GM06990 (cell line): ENCODE results near the gene GALM.
"Not testable (repeated sequence)": the region's sequence is repeated elsewhere in the genome, so short reads cannot be mapped to it uniquely, and the experiment has no call there.

Experiments
- DNase-seq: peaks from one replicate; pipeline ENCODE4 v3.0.0-alpha.2; 2011; ENCODE audit not compliant: insufficient read length; ENCODE audit errors: extremely low read depth
- H3K27me3 ChIP-seq: replicated peaks from 2 replicates; pipeline ENCODE4 v1.6.0; 2011; ENCODE audit warnings: low read length; ENCODE audit not compliant: control insufficient read depth, insufficient read depth
- H3K36me3 ChIP-seq: 2 replicates; pipeline ENCODE4 v1.5.1; 2011; ENCODE audit warnings: low read length; ENCODE audit not compliant: control insufficient read depth, insufficient read depth
- H3K4me3 ChIP-seq: replicated peaks from 2 replicates; pipeline ENCODE4 v1.5.1; 2011; ENCODE audit warnings: low read depth, mild to moderate bottlenecking, control low read depth, low read length
- CTCF ChIP-seq: IDR thresholded peaks from 2 replicates; pipeline ENCODE4 v1.5.1; 2011; ENCODE audit warnings: low read length, control low read depth, mild to moderate bottlenecking, inconsistent platforms; ENCODE audit not compliant: insufficient read depth, poor library complexity, severe bottlenecking

The GALM gene

DNA sequence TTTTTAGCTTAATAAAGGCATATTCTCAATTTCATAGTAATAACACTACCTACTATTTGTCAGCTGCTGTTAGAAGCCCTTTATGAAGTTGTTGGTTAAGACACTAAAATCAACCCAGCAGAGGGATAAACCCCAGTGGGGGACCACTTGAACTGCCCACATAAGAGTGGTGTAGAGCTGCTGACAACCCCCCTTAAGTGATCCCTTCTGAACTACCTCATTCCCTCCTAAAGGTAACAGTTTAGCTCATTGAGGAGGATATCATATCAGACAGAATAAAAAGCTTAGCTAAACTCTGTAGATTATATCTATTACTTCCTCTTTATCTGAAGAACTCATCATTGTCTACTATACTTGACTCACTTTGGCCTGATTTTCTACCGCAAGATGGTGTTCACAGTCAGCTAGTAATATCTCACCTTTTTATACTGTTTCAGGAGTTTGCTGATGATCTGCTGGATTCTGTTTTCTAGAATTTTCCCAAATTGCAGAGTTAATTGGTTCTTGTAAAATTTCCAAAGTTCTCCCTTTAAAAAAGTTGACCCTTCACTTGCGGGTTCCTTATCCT, 16.2 kb downstream of the GALM start:
- no peak for TF ChIP-seq CTCF
- no peak for DNase-seq
- no peaks in the 10 kb centered on the region for H3K36me3 ChIP-seq
- no peaks in the 10 kb centered on the region for H3K27me3 ChIP-seq
- H3K4me3 ChIP-seq: no peak overlapping the region

GRCh38 chr2:38682620-38683019, 16.7 kb downstream of the GALM start:
- DNase-seq, H3K4me3 ChIP-seq, H3K27me3 ChIP-seq, H3K36me3 ChIP-seq: not testable (repeated sequence)

- no peaks in the 10 kb centered on the region for H3K27me3 ChIP-seq
- DNase-seq: no peak
- no peak overlapping the region for H3K4me3 ChIP-seq
- TF ChIP-seq CTCF: no peak
- no peaks in the 10 kb centered on the region for H3K36me3 ChIP-seq
These were observed 17.9 kb downstream of the GALM start for GRCh38 chr2:38683766-38684165.

GRCh38 chr2:38685116-38685735, 19.3 kb downstream of the GALM start:
- H3K4me3 ChIP-seq: no peak overlapping the region

DNA sequence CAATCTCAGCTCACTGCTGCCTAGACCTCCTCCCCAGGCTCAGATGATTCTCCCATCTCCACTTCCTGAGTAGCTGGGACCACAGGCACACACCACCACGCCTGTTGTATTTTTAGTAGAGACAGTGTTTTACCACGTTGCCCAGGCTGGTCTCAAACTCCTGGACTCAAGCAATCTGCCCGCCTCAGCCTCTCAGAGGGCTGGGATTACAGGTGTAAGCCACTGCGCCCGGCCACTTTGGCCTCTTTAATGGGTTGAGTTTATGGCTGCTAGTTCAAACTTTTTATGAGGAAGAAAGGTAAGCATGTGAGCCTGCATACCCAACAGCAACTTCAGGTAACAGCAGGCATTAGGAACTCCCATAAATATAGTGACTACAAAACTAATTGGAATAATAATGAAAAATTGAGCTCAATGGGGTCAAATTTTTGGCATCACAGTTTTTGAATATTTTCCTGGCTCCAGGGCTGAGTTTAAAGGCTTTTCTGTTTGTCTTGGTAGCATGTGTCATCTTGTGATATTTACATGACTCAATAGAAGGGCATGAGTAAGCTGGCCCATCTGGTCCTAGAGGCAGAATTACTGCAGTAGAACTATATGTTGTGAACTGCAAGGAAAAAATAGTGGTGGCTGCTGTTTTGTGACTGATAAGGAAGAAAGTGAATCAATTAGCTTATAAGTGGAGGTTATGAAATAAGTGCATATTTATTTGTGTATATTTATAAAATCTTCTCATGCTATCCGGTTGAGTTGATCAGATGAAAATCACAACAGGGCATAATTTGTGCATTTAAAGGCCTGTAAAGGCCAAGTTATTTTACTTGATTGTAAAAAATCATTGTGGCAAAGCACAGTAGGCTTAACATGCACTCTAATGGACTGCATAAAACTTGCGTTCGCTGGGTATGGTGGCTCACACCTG, 24.8 kb downstream of the GALM start:
- Histone ChIP-seq H3K27me3 (no peaks in the 10 kb centered on the region), H3K4me3 (no peak overlapping the region), H3K36me3 (no peaks in the 10 kb centered on the region)
- TF ChIP-seq CTCF: no peak
- DNase-seq: no peak

More at GRCh38 chr2:38685116-38685735, 19.3 kb downstream of the GALM start:
- Histone ChIP-seq H3K27me3 (no peaks in the 10 kb centered on the region), H3K36me3 (no peaks in the 10 kb centered on the region)
- TF ChIP-seq CTCF: no peak
- DNase-seq: no peak

GRCh38 chr2:38691994-38692393, 26.1 kb downstream of the GALM start:
- Histone ChIP-seq H3K27me3 (no peaks in the 10 kb centered on the region), H3K36me3 (no peaks in the 10 kb centered on the region), H3K4me3 (no peak overlapping the region)
- DNase-seq: no peak
- TF ChIP-seq CTCF: no peak
